ENCODE results near the gene RAB25.

DNA sequence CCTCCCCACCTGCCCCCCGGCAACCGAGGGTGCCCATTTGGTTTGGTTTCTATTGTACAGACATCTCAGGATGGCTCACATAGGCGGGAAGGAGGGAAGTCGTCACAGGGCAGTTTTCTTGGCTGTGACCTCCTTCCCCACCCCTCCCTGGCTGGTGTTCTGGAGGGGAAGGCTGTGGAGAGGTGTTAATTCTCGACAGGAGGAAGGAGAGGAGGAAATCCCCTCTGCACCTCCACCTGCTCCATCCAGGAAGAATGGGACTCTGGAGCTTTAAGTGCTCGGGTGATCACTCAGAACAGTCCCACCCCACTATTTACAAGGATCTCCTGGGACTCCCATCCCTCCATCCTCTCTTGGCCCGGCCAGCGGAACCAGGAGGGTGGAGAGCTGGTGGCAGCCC is 13.7 kb downstream of the RAB25 start:
- no peak for TF ChIP-seq ATF2 (CRISPR knock-in tag; IDR thresholded peaks at IDR 0.05)
- TF ChIP-seq, protein P1, sequence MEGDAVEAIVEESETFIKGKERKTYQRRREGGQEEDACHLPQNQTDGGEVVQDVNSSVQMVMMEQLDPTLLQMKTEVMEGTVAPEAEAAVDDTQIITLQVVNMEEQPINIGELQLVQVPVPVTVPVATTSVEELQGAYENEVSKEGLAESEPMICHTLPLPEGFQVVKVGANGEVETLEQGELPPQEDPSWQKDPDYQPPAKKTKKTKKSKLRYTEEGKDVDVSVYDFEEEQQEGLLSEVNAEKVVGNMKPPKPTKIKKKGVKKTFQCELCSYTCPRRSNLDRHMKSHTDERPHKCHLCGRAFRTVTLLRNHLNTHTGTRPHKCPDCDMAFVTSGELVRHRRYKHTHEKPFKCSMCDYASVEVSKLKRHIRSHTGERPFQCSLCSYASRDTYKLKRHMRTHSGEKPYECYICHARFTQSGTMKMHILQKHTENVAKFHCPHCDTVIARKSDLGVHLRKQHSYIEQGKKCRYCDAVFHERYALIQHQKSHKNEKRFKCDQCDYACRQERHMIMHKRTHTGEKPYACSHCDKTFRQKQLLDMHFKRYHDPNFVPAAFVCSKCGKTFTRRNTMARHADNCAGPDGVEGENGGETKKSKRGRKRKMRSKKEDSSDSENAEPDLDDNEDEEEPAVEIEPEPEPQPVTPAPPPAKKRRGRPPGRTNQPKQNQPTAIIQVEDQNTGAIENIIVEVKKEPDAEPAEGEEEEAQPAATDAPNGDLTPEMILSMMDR (CRISPR knock-in tag; IDR thresholded peaks at IDR 0.05), result no peak
- no peak for TF ChIP-seq KAT8 (CRISPR knock-in tag; IDR thresholded peaks at IDR 0.05)
